H1 (cell line): ENCODE results near the gene CALD1. TPM values are rescaled to one million over a fixed set of nuclear protein-coding genes. Genes with fewer than 3 reads are reported as not detected.

Experiments used
- CEBPB ChIP-seq: IDR thresholded peaks from 2 replicates; pipeline ENCODE4 v1.6.1; 2012; ENCODE audit warnings: low read depth, low read length
- KDM5A ChIP-seq: fragments of 200-600 bp; IDR thresholded peaks from 2 replicates; pipeline ENCODE4 v1.7.1; 2012; ENCODE audit warnings: mild to moderate bottlenecking, low read length, inconsistent platforms, mixed read lengths
- RAD21 ChIP-seq, 2 experiments: IDR thresholded peaks in 1 of 2; conservative IDR thresholded peaks in 1 of 2; 2 replicates each; pipeline ENCODE4 v1.6.1; 2011; ENCODE audit warnings: low read depth in 2 of 2, low read length in 2 of 2, improper control_type of control experiment in 1 of 2, inconsistent platforms in 1 of 2, mild to moderate bottlenecking in 1 of 2, moderate library complexity in 1 of 2
- RFX5 ChIP-seq: IDR thresholded peaks from 2 replicates; pipeline ENCODE4 v1.6.1; 2011; ENCODE audit warnings: low read depth, low read length, improper control_type of control experiment, borderline replicate concordance
- TAF1 ChIP-seq: IDR thresholded peaks from 2 replicates; pipeline ENCODE4 v1.6.1; 2011; ENCODE audit warnings: mild to moderate bottlenecking, low read depth, low read length
- polyA plus RNA-seq, 7 experiments: library from polyadenylated mRNA; depleted of rRNA in 3 of 7; stranded (reverse) in 5 of 7; unstranded in 2 of 7; fragments of >200 nt in 5 of 7; fragments of 200-250 nt in 2 of 7; gene quantifications; 1 replicate in 5 of 7; 2 replicates in 1 of 7; 4 replicates in 1 of 7; pipeline versions ENCODE4 v1.2.1 to v1.2.3, GENCODE V29; 2011 to 2013; ENCODE audit warnings: missing spikeins in 2 of 7, mixed read lengths in 2 of 7
- total RNA-seq: library from RNA; stranded (reverse); fragmentation: NEBNext Ultra II Directional; extraction: Animal tissue kit (Norgen Biotek cat#: 25700); gene quantifications from 2 replicates; pipeline ENCODE4 v1.2.1, GENCODE V29; 2021
- TF ChIP-seq, protein P1 (sequence below): IDR thresholded peaks from 2 replicates; pipeline ENCODE4 v1.6.1; 2011; ENCODE audit warnings: low read length, improper control_type of control experiment

Gene CALD1
- total and polyA plus RNA-seq, 2 of the 8 experiments (the other 6 are each of a cell fraction or from before 2014, with no cell fraction given), result 34.3 to 177 TPM

DNA sequence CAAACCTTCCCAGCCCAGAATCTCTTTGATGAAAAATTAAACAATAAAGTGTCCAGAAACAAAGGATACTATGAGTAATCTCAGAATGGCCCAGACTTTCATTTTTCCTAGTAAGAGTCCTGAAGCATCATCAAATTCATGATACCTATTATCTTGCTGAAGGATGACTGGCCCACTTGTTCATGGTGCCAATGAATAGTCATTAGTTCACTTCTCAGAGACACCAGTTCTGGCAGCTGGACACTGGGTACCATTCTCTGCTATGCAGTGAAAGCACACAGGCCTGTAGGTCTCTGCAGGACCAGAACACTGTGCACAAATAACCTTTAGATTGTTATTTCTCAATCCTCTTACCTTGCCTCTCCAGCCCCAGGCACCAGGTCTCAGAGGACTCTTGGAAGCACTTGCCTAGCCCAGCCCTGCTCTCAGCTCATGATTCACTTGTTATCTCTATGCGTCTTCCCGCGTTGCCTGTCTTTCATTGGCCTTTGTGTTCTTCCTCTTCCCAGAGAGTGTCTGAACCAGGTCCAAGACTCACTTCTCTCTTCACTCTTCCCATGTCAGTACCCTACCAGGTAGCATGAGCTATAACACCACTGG lies 108.8 kb downstream of the CALD1 start (continued):
- no peak for TF ChIP-seq RFX5
- no peak for TF ChIP-seq KDM5A
- no peak for TF ChIP-seq CEBPB
- TF ChIP-seq TAF1, result no peak
- TF ChIP-seq RAD21 (IDR thresholded peaks at IDR 0.05 in 1 of 2, conservative IDR thresholded peaks at IDR 0.05 in 1 of 2; ENCODE audit: low read depth in 2 of 2, low read length in 2 of 2), result no peak
- TF ChIP-seq, protein P1, sequence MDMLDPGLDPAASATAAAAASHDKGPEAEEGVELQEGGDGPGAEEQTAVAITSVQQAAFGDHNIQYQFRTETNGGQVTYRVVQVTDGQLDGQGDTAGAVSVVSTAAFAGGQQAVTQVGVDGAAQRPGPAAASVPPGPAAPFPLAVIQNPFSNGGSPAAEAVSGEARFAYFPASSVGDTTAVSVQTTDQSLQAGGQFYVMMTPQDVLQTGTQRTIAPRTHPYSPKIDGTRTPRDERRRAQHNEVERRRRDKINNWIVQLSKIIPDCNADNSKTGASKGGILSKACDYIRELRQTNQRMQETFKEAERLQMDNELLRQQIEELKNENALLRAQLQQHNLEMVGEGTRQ, result no peak
